Memory B cell (primary cell): Measurements from ENCODE around the gene GLDC.
"Not testable (repeated sequence)": the region's sequence is repeated elsewhere in the genome, so short reads cannot be mapped to it uniquely, and the experiment has no call there.

Experiments
- ATAC-seq: fragments of 150-1000 bp; cut with Tn5 transposase; 2 replicates; pipeline ENCODE4 v1.10.0; 2021; ENCODE audit warnings: low read depth, mild to moderate bottlenecking, moderate library complexity
- DNase-seq, 2 donors: peaks; one replicate each; pipeline ENCODE4 v3.0.0; 2022; ENCODE audit warnings: low spot score in 2 of 2
- H3K27ac Mint-ChIP-seq: one replicate; pipeline ENCODE4 v1.8.0; 2022; ENCODE audit warnings: mild to moderate bottlenecking, moderate library complexity, mixed read lengths
- H3K27me3 Mint-ChIP-seq: one replicate; pipeline ENCODE4 v1.8.0; 2022; ENCODE audit warnings: mixed read lengths
- H3K36me3 Mint-ChIP-seq: one replicate; pipeline ENCODE4 v1.8.0; 2022; ENCODE audit warnings: mild to moderate bottlenecking, mixed read lengths
- H3K4me1 Mint-ChIP-seq: one replicate; pipeline ENCODE4 v1.8.0; 2022; ENCODE audit warnings: mixed read lengths
- H3K4me3 Mint-ChIP-seq: one replicate; pipeline ENCODE4 v1.8.0; 2022; ENCODE audit warnings: mild to moderate bottlenecking, moderate library complexity, mixed read lengths
- H3K9me3 Mint-ChIP-seq: one replicate; pipeline ENCODE4 v1.8.0; 2022; ENCODE audit warnings: mixed read lengths

The GLDC gene

DNA sequence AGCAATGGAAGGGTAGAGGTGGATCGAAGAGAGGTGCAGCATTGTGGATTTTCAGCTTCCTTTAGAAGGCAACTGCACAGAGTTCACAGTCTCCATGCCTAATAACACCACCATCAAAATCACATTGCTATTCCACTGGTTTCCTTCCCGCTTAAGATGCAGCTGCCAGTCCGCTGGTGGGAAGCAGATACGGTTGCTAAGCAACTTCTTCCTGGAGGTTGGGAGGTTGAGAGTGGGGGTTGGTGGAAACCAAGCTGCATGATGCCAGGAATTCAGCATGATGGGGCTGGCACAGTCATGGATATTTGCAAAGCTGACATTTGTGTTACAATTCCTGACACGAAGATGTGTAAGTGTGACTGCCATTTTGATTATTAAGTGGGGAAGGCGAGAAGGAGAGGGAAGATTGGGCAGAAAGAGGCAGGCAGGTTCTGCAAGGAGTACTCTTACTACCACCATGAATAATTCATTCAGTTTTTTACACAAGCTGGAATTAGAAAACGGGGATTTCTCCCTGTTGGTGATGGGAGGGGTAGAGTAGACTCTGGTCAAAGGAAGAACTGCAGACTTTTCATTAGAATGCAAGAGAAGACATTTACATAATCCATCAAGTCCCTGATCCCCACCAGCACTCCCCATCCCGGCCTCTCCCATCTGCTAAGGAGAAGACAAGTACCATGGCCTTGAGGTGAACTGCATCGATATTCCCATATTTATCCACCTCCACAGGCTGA is 87.5 kb downstream of the GLDC start:
- H3K36me3 Mint-ChIP-seq = no peaks in the 10 kb centered on the region
- H3K27me3 Mint-ChIP-seq = no peaks in the 10 kb centered on the region

DNA sequence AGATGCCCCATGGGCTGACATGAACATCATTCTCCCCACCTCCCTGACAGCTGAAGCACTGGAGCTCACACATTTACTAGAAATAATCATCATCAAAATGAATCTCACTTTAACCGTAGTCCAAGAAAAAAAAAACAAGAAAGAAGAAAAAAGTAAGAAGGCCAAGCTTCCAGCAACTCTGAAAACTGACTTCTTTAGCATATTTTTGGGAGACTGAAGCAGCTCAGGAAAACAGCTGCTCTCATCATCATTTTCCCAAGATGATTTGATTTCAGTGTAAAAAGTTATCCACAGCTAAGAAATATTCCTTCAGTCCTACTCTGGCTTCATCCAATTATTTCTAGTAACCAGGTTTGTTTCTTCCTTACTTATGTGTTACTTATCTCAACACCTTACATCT is 91.7 kb downstream of the GLDC start:
- Mint-ChIP-seq H3K4me3 (no peak overlapping the region), H3K27ac (no peak overlapping the region), H3K27me3 (no peaks in the 10 kb centered on the region), H3K36me3 (no peaks in the 10 kb centered on the region), H3K9me3 (no peaks in the 10 kb centered on the region), H3K4me1 (no peaks in the 10 kb centered on the region)
- no peak for DNase-seq
- ATAC-seq = no peak

More for the DNA sequence above, 87.5 kb downstream of the GLDC start:
- ATAC-seq (no peak), DNase-seq (no peak)
- H3K4me3 Mint-ChIP-seq = no peak overlapping the region
- H3K9me3 Mint-ChIP-seq = no peaks in the 10 kb centered on the region
- H3K27ac Mint-ChIP-seq = no peak overlapping the region
- no peaks in the 10 kb centered on the region for H3K4me1 Mint-ChIP-seq

DNA sequence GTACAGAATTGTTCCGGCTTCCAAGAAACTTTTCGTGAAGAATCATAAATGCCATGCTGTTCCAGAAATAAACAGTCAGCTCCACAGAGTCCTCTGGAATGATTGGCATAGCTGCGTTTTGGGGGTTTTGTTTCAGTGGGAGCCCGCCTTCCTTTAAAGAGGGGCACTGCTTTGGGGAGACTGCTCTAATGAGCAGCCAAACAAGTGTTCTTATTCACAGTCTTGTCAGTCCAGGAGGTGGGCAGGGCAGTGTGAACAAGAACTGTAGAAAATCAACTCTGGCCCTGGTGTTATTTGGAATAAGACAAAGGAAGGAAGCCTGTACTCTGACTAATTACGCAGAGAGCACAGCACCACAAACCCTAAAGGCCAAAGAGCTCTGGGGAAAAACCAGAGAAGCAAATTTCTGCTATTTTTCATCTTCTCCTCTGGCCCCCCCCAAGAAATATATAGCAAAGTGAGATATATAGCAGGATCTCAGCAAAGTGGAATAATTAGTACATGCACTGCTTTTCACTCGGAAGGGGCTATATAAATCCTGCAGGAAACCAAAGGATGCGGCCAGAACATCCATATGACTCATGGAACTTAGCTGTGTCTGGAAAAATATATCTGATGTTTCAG is 92.9 kb downstream of the GLDC start:
- DNase-seq = no peak
- no peaks in the 10 kb centered on the region for H3K36me3 Mint-ChIP-seq
- H3K4me3 Mint-ChIP-seq = no peak overlapping the region
- H3K9me3 Mint-ChIP-seq = no peaks in the 10 kb centered on the region
- ATAC-seq = no peak
- no peaks in the 10 kb centered on the region for H3K27me3 Mint-ChIP-seq
- no peak overlapping the region for H3K27ac Mint-ChIP-seq
- H3K4me1 Mint-ChIP-seq = no peaks in the 10 kb centered on the region

DNA sequence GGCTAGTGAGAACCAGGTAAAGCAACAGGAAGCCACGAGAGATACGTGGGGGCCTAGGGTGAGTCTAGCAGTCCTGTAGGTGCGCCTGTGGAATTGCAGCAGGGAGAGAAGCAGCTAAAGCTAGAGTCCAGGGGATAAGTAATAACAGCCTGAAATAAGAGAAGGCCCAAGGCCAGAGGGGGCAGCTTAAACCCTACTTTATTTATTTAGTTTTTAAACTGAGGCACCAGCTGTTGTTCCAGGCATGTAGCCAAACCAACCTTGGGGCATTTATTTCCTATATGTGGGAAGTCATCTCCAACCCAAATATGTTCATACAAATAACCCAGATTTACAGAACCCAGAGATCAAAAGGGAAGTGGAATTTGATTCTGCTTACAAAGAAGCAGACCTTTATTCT is 93.5 kb downstream of the GLDC start:
- Mint-ChIP-seq H3K27me3 (no peaks in the 10 kb centered on the region), H3K4me1 (no peaks in the 10 kb centered on the region), H3K9me3 (no peaks in the 10 kb centered on the region), H3K36me3 (no peaks in the 10 kb centered on the region), H3K4me3 (no peak overlapping the region), H3K27ac (no peak overlapping the region)
- DNase-seq = no peak
- no peak for ATAC-seq

DNA sequence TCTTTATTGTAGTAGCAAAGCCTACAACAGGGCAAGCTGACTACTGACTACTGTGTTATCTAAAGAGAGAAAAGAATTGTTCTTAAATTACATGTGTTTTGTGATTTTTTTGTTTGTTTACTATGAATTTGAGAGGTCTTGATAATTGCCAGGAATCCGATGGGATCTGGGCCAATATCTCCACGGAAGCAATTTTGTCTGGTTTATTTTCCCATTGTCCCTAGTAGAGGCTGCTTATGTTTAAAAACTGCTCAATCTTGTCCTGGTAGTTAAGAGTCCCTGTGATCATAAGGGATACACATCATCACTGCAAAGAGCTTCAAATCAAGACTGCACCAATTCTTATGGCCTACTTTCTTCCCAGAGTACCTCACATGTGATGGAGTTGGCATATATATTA is 94.4 kb downstream of the GLDC start:
- no peak overlapping the region for H3K27ac Mint-ChIP-seq

DNA sequence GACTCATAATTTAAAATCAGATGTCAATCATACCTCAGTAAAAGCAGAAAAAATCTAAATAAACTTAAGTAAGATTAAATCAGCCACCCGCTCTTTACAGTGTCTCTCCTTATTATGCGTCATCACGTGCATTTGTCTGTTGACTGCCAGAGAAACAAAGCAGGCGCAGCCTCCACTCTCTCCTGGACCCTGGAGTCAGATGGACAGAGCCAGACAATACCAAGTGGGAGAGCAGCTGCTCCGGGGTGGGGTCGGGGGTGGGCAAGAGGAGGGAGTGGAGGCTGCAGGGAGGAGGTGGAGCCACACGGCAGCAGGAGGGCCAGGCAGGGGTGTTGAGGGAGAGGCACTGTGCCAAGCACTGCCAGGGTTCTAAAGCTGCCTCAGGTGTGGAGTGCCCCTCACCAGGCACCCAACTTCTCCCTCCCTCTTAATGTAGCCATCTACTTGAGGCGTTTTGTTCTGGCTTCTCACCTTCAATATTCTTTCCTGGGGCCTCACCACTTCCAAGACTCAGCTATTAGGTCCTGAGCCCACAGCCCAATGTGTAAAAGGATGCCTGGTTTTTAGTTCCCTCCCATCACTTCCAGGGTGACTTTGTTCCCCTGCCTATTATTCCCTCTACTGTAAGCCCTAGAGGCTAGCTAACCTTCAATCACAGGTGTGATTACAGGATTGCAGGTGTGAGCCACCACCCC is 96.3 kb downstream of the GLDC start:
- no peaks in the 10 kb centered on the region for H3K4me1 Mint-ChIP-seq
- H3K9me3 Mint-ChIP-seq = no peaks in the 10 kb centered on the region
- DNase-seq (no peak), ATAC-seq (no peak)
- no peaks in the 10 kb centered on the region for H3K27me3 Mint-ChIP-seq
- no peak overlapping the region for H3K27ac Mint-ChIP-seq
- no peak overlapping the region for H3K4me3 Mint-ChIP-seq
- H3K36me3 Mint-ChIP-seq = no peaks in the 10 kb centered on the region

More for the DNA sequence above, 94.4 kb downstream of the GLDC start:
- H3K36me3 Mint-ChIP-seq = no peaks in the 10 kb centered on the region
- no peak for DNase-seq
- no peak overlapping the region for H3K4me3 Mint-ChIP-seq
- H3K9me3 Mint-ChIP-seq = no peaks in the 10 kb centered on the region
- no peaks in the 10 kb centered on the region for H3K4me1 Mint-ChIP-seq
- no peaks in the 10 kb centered on the region for H3K27me3 Mint-ChIP-seq
- ATAC-seq = no peak

DNA sequence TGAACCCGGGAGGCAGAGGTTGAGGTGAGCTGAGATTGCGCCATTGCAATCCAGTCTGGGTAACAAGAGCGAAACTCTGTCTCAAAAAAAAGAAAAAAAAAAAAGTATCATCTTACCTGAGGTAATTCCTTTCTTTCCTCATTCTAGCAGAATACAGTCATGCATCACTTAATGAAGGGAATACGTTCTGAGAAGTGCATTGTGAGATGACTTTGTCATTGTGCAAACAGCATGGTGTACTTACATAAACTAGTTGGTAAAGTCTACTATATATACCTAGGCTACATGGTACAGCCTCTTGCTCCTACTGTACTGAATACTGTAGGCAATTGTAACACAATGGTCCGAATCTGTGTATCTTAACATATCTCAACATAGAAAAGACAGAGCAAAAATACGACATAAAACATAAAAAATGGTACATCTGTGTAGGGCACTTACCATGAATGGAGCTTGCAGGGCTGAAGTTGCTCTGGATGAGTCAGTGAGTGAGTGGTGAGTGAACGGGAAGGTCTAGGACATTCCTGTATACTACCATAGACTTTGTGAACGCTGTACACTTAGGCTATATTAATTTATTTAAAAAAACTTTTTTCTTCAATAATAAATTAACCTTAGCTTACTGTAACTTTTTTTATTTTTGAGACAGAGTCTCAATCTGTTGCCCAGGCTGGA is 100.4 kb downstream of the GLDC start:
- Mint-ChIP-seq H3K9me3 (no peaks in the 10 kb centered on the region), H3K36me3 (no peaks in the 10 kb centered on the region), H3K27me3 (no peaks in the 10 kb centered on the region), H3K27ac (no peak overlapping the region), H3K4me3 (no peak overlapping the region), H3K4me1 (no peaks in the 10 kb centered on the region)
- DNase-seq (no peak), ATAC-seq (no peak)

DNA sequence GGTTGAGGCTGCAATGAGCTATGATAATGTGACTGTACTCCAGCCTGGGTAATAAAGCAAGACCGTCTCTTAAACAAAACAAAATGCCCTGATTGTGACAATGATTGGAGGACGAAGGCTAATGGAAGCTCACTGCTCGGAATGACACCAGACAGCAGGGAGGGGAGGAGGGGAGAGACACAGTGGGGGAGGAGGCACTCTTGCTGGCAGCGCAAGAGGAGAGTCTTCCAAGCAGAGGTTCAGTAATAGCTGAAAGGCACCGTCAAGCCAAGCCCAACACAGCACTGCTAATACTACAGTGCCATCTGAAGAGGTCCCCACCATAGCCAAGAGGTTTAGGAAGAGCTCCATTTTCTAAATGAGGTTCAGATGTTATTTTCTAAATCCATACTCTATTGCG is 102.3 kb downstream of the GLDC start:
- no peak for ATAC-seq

DNA sequence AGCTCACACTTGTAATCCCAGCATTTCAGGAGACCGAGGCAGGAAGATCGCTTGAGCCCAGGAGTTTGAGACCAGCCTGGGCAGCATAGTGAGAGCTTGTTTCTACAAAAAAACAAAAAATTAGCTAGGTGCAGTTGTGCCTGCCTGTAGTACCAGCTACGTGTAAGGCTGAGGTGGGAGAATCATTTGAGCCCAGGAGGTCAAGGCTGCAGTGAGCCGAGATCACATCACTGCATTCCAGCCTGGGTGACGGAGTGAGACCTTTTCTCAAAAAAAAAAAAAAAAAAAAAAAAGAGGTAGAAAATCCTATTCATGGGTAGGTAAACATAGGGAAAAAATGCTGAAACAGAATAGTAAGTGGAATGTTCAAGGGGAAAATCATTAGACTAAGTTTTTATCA is 102.9 kb downstream of the GLDC start:
- ATAC-seq, DNase-seq, H3K4me3 Mint-ChIP-seq, H3K27me3 Mint-ChIP-seq, H3K9me3 Mint-ChIP-seq, H3K27ac Mint-ChIP-seq, H3K4me1 Mint-ChIP-seq, H3K36me3 Mint-ChIP-seq: not testable (repeated sequence)

More for the DNA sequence above, 102.3 kb downstream of the GLDC start:
- H3K27me3 Mint-ChIP-seq = no peaks in the 10 kb centered on the region
- no peaks in the 10 kb centered on the region for H3K36me3 Mint-ChIP-seq
- no peak for DNase-seq
- H3K9me3 Mint-ChIP-seq = no peaks in the 10 kb centered on the region
- H3K27ac Mint-ChIP-seq = no peak overlapping the region
- H3K4me3 Mint-ChIP-seq = no peak overlapping the region
- no peaks in the 10 kb centered on the region for H3K4me1 Mint-ChIP-seq

DNA sequence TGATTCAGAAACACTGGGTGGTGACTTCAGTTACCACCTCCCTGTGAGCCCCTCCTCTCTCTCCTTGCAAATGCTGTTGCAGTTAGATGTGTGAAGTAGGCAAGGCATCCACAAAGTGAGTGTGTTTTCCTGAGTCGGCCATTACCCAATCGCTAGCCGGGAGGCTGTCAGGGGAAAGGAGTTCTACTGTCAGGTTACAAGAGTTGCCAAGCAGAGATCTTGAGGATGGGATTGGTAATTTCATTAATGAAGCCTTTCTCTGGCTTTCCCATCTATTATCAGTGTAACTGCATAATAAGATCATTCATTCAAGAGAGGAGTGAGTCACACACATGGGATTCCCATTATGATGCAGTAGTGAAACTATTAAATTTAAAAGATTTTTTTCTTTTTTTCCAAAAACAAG is 106.9 kb downstream of the GLDC start:
- Mint-ChIP-seq H3K27ac (no peak overlapping the region), H3K4me1 (no peaks in the 10 kb centered on the region), H3K9me3 (no peaks in the 10 kb centered on the region), H3K27me3 (peaks cover 2% of the 10 kb centered on the region), H3K4me3 (no peak overlapping the region), H3K36me3 (no peaks in the 10 kb centered on the region)
- DNase-seq = no peak
- no peak for ATAC-seq

DNA sequence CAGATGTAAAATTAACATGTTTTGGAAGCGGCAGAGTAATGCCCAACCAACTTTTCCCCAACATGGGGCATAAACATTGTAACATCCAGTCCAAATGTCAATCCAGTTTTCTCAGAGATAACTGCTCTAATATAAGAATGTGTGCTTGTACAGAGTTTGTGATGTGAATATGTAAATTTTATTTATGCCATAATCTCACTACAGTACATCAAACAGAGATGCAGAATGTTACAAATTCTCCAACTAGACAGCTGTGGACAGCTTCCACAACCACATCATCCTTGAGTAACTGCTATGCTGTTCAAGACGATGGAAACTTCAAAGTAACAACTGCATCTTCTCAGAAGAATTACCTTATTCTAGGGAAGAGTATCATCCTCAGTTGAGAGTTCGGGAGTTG is 109.9 kb downstream of the GLDC start:
- no peaks in the 10 kb centered on the region for H3K4me1 Mint-ChIP-seq
- no peaks in the 10 kb centered on the region for H3K9me3 Mint-ChIP-seq
- no peaks in the 10 kb centered on the region for H3K36me3 Mint-ChIP-seq
- no peak overlapping the region for H3K4me3 Mint-ChIP-seq
- DNase-seq = no peak
- H3K27ac Mint-ChIP-seq = no peak overlapping the region
- peaks cover 2% of the 10 kb centered on the region for H3K27me3 Mint-ChIP-seq
- no peak for ATAC-seq

DNA sequence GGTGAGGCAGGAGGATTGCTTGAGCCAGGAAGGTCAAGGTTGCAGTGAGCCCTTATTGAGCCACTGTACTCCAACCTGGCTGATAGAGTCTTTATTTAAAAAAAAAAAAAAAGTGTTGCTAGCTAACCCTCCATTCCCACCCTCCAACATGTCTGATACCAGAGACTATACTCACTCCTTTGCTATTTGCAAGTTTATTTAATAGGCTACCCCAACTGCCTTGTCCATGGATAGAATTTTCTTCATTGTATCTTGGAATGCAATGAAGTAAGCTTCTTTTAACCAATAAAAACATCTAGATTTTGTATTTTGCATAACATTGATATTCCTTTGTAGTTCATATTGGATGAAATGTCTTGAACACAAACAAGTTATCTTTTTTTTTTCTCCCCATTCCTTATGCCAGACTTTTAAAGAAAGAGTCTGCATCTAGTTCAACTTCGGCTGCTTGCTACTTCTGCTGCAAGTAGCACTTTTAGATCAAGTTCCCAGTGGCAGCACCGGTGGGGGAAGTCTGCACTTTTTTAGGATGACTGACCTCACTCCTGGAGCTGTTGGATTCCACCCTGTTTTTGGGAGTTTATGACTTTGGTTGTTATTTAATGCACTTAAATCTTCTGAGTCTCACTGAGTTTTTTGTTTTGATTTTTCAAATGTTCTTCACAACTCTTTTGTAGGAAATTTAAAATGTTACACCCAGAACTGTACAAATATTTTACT is 120.0 kb downstream of the GLDC start:
- Mint-ChIP-seq H3K4me1 (no peaks in the 10 kb centered on the region), H3K9me3 (peaks cover 5% of the 10 kb centered on the region), H3K27ac (no peak overlapping the region), H3K4me3 (no peak overlapping the region), H3K27me3 (no peaks in the 10 kb centered on the region), H3K36me3 (peaks cover 21% of the 10 kb centered on the region)
- DNase-seq (no peak), ATAC-seq (no peak)

DNA sequence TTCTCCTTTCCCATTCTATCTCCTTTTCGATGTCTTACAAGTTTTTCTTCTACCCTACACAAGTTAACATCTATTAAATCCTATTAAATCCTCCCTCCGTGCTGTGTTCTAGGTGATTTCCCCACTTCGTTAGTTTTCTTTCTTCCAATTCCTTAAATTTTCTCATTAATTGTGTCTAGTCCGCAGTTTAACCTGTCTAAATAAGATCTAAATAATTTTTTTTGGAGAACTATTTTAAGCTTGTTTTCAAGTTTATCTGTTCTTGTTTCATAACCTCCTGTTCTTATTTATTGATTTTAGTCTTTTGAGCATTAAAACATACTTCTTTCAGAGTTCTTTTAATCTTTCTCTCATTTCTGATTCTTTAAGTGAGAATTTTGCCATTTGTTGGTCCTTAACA is 123.3 kb downstream of the GLDC start:
- Mint-ChIP-seq H3K4me3 (no peak overlapping the region), H3K4me1 (no peaks in the 10 kb centered on the region), H3K27ac (no peak overlapping the region), H3K27me3 (no peaks in the 10 kb centered on the region), H3K9me3 (peaks cover 5% of the 10 kb centered on the region), H3K36me3 (peaks cover 33% of the 10 kb centered on the region)
- DNase-seq = no peak
- no peak for ATAC-seq
